Epithelial cell of proximal tubule (primary cell): Measurements from ENCODE around the gene TENM4. TPM values are rescaled to one million over a fixed set of nuclear protein-coding genes. Genes with fewer than 3 reads are reported as not detected.

ENCODE experiments used
- DNase-seq: peaks from one replicate; pipeline ENCODE4 v3.0.0-alpha.2; 2011; ENCODE audit warnings: low read depth
- H3K4me3 ChIP-seq: 2 replicates; pipeline ENCODE4 v1.5.1; 2011; ENCODE audit warnings: low read depth, mild to moderate bottlenecking, low read length
- total RNA-seq: library from RNA; depleted of rRNA; stranded (reverse); fragments of >200 nt; gene quantifications from 2 replicates; pipeline ENCODE4 v1.2.3, GENCODE V29; 2015
- TF ChIP-seq, protein P1 (sequence below): conservative IDR thresholded peaks from 2 replicates; pipeline ENCODE4 v1.5.1; 2012; ENCODE audit warnings: low read depth, mild to moderate bottlenecking, low read length

TENM4 gene
- total RNA-seq, 1 donor from 2014 or later = 22.2 TPM

DNA sequence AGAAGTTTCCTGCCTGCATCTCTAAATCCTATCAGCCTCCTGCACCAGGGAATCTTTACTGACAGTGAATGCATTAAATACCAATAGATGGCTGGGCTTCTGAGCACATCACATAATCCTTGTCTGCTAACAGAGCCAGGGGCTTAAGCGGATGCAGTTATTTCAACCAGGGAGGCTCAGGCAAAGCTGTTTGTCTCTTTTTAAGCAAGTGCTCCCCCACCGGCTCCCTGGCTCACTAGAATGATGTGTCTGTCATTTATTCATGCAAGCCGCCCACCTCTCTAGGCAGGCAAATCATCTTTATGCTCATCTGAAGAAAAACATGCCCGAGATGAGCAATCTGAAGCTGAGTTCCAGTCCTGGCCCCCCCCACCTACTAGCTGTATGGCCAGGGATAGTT lies 182.3 kb downstream of the TENM4 start:
- TF ChIP-seq, protein P1, sequence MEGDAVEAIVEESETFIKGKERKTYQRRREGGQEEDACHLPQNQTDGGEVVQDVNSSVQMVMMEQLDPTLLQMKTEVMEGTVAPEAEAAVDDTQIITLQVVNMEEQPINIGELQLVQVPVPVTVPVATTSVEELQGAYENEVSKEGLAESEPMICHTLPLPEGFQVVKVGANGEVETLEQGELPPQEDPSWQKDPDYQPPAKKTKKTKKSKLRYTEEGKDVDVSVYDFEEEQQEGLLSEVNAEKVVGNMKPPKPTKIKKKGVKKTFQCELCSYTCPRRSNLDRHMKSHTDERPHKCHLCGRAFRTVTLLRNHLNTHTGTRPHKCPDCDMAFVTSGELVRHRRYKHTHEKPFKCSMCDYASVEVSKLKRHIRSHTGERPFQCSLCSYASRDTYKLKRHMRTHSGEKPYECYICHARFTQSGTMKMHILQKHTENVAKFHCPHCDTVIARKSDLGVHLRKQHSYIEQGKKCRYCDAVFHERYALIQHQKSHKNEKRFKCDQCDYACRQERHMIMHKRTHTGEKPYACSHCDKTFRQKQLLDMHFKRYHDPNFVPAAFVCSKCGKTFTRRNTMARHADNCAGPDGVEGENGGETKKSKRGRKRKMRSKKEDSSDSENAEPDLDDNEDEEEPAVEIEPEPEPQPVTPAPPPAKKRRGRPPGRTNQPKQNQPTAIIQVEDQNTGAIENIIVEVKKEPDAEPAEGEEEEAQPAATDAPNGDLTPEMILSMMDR = no peak
- no peak overlapping the region for H3K4me3 ChIP-seq
- no peak for DNase-seq

DNA sequence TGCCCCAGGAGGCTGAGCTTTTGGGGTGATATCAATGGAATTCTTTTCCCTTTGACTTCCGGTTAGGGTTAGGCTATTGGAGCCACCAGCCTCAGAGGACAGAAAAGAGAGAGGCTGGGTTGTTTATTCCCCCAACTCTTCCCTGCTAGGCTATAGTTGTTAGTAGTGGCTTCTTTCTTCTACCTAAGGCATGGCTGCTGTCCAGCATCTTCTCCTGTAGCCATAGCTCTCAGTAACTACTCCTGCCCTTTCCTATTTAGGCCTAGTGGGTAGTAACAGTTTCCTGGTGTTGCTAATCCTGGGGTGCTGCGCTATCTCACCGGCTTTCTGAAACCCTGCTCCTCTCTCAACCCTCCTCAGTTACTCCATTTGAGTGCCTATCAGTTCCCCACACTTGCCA lies 184.9 kb downstream of the TENM4 start:
- no peak for DNase-seq
- TF ChIP-seq, protein P1 = no peak
- no peak overlapping the region for H3K4me3 ChIP-seq

DNA sequence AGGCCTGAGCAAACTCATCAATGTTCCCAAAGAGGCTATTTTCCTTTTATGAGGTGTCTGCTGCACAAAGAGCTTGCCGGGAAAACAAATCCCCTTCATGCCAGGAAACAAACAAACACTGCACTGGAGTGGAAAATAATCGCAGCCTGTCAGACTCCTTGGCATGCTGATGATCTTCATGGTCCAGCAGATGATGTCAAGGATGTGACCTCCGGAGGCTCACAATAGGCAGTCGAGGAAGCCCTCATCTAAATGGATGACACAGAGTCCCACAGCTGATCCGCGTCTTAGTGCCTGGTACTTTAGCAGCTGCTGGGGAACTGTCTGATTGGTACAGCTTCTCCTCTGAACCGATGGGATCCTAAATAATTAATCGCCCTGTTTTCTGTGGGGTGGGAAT lies 187.6 kb downstream of the TENM4 start:
- TF ChIP-seq, protein P1 = no peak
- DNase-seq = no peak
- no peak overlapping the region for H3K4me3 ChIP-seq

DNA sequence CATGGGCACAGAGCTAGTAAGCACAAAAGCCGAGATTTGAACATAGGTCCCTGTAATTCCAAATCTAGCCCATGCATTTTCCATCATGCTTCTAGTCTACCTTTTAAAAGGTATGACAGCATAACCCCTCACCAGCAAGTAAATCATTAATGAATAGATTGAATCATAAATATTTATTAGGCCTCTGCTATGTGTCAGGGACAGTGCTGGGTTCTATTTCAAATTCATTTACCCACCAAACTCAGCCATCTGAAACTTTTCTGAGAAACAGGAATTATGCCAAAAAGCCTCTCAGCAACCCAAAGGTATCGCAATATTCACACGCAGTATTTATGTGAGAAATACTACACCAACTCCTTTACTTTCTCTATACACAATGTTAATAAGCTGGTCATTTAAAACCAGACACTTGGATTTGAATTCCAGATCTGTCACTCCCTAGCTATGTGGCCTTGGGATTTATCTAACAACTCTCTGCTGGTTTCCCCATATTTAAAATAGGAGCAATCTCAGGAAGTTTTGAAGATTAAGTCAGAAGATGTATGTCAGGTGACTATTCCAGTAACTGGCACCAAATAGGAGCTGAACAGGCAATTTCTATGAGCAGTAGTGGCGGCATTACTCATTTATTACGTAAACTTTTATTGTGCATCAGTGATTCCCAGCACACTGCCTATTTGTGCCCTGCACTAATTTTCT lies 191.4 kb downstream of the TENM4 start:
- DNase-seq = peak; percentile 76
- H3K4me3 ChIP-seq = no peak overlapping the region
- TF ChIP-seq, protein P1 = no peak

DNA sequence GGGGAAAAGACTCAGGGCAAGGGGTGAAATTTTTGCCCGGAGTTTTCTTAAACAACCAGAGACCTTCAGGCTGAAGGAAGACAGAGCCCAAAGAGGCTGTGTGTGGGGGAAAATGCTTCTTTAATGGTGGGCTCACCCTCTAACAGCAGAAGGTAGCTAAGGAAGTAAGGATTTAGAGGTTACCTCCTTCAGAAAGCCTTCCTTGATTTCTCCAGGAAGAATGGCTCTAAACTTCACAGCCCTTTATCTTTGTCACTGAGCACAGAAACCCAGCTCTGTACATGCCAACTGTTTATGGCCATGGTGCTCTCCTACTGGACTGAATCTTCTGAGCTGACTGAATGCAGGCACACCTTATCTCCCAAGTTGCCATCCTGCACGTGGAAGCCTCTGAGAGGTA lies 196.0 kb downstream of the TENM4 start:
- no peak overlapping the region for H3K4me3 ChIP-seq
- no peak for DNase-seq
- TF ChIP-seq, protein P1 = no peak

DNA sequence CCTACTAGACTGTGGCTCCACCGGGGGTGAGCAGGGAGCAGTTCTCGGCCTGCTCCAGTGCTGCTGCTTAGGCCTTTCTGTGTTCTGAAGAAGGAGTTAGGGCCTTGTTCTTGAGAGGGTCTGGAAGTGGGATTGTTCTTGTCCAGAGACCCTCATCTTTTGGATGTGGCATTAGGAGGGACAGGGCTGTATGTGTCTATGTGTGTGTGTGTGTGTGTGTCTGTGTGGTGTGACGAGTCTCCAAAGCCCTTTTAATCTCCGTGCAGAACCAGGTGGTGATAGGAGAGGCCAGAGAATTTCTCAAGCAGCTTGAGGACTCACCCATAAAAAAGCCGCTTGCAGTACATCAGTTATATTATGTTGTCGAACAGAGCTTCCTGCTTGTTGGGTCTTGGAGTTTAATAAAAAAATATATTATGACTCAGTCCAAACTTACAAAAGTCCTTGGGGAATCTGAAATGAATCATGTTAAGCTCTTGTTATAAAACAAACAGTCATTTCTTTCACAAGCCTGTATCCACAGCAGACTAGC lies 196.5 kb downstream of the TENM4 start:
- H3K4me3 ChIP-seq = no peak overlapping the region
- DNase-seq = peak; percentile 25
- TF ChIP-seq, protein P1 = no peak
